ENCODE measurements around the gene ITCH.
"Not testable (repeated sequence)": the region's sequence is repeated elsewhere in the genome, so short reads cannot be mapped to it uniquely, and the experiment has no call there.

Gene ITCH

DNA sequence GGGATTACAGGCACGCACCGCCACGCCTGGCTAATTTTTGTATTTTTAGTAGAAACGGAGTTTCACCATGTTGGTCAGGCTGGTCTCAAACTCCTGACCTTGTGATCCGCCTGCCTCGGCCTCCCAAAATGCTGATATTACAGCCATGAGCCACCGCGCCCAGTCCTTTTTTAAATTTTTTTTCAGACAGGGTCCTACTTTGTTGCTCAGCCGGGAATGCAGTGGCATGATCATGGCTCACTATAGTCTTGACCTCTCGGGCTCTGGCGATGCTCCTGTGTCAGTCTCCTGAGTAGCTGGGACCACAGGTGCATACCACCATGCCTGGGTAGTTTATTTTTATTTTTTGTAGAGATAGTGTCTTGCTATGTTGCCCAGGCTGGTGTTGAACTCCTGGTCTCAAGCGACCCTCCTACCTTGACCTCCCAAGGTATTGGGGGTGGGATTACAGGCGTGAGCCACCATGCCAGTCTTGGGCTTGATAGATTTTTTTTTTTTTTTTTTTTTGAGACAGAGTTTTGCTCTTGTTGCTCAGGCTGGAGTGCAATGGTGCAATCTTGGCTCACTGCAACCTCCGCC lies 19.9 kb downstream of the ITCH start:
- FAIRE-seq, result not testable (repeated sequence)

- no peak for FAIRE-seq
Observed at GRCh38 chr20:34385464-34385863, 22.4 kb downstream of the ITCH start.

DNA sequence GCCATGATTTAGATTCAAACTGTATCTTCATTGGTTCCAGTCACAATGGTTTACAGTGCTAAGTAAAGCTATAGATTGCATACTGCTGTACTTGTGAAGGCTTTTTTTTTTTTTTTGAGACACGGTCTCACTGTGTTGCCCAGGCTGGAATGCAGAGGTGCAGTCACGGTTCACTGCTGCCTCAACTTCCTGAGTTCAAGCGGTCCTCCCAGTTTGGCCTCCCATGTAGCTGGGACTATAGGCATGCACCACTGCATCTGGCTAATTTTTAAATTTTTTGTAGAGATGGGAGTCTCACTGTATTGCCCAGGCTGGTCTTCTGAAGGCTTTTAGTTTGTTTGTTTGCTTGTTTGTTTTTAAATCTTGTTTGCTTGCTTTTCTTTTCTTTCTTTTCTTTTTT lies 24.9 kb downstream of the ITCH start:
- FAIRE-seq, result no peak

DNA sequence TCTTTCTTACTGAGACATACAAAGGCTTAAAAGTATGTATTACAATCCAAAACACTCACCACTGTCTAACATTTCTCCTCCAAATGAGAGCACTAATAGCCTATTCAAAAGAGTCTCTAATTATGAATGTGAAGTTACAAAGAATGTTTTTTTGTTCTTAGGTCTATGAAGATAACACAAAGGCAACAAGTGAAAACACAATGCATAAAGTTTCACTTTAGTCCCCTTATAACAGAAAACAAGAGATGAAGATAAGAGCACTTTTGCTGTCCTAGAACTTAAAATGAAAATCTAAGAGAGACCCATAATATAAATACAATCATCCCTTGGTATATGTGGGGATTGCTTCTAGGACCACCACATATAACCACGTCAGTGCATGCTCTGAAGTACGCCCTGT lies 25.6 kb downstream of the ITCH start:
- FAIRE-seq, result no peak

- no peak for FAIRE-seq
Observed at GRCh38 chr20:34389206-34389953, 26.3 kb downstream of the ITCH start.

- FAIRE-seq, result no peak
Observed at GRCh38 chr20:34389954-34390555, 27.0 kb downstream of the ITCH start.

DNA sequence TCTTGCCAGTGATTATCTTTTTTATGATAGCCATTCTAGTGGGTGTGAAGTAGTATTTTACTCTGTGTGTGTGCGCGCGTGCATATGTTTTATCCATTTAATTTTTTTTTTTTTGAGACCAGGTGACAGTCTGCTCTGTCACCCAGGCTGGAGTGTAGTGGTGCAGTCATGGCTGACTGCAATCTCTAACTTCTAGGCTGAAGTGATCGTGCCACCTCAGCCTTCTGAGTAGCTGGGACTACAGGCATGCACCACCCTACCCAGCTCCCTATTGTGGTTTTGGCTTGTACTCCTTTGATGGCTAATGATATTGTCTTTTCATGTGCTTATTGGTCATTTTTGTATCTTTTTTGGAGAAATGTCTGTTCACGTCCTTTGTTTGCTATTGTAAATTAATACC lies 33.3 kb downstream of the ITCH start:
- no peak for FAIRE-seq

DNA sequence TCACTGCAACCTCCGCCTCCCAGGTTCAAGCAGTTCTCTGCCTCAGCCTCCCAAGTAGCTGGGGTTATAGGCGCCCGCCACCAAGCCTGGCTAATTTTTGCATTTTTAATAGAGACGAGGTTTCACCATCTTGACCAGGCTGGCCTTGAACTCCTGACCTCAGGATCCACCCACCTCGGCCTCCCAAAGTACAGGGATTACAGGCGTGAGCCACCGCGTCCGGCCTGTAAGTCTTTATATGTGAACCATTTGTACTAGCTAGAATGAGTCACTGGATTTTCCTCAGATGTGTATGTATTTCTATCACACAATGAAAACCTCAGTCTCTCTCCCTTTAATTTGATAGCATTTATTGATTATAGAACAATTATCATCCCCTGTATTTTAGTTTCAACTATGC lies 34.0 kb downstream of the ITCH start:
- no peak for FAIRE-seq

DNA sequence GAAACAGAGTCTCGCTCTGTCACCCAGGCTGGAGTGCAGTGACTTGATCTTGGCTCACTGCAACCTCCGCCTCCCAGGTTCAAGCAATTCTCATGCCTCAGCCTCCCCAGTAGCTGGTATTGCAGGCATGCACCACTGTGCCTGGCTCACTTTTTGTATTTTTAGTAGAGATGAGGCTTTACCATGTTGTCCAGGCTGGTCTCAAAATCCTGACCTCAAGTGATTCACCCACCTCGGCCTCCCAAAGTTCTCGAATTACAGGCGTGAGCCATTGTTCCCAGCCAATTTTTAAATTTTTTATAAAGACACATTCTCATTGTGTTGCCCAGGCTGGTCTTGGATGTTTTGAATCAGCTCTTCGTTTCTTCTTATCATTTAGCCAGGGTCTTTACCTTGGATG lies 37.7 kb downstream of the ITCH start:
- FAIRE-seq, result not testable (repeated sequence)

DNA sequence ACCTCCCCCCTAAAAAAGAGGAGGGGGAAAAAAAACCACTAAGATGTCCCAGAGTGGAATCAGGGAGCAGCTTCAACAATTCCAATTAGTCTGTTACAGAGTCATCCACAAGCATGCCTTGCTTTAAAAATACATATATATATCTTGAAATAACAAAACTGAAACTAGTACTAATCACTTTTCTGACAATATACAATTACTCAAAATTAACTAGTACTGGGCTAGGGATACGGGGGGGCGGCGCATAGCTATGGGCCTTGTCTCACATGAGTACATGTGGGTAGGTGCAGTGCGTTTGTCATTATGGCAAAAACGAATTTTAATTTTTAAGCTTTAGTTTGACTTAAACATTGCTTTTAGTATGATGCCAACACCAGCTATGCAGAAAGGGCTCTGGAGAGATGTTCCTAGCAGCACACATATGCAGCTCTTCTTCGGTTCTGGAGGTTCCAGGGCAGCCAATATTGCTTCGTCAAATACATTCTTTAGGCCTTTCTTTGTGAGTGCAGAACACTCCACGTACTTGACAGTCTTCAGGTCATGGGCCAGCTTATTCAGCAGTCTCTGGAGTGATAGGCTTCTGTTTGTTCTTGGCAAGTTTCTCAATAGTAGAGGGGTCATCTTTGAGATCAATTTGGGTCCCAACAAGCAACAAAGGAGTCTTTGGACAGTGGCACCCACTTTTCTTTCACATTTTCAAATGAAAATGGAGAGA lies 38.8 kb downstream of the ITCH start:
- no peak for FAIRE-seq

GRCh38 chr20:34402461-34402860 lies 39.4 kb downstream of the ITCH start:
- no peak for FAIRE-seq

- FAIRE-seq, result no peak
Observed at GRCh38 chr20:34403063-34403827, 40.2 kb downstream of the ITCH start.

DNA sequence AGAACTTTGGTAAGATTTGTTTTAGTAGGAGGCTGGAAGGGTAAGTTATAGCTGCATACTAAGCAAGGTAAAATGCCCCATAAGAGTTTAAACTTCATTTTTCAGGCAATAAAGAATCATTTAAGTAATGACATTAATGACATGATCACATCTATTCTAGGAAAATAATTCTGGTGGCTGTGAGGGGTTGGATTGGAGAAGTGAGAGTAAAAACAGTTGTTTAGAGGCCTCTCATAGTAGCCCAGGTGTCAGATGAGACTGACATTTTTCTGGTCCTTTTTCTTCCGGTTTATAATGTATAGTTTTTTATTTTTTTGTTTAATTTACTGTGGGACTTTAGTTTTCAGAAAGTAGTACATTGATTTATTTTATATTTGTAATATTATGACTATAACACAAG lies 40.8 kb downstream of the ITCH start:
- FAIRE-seq, result peak; percentile 45

GRCh38 chr20:34404803-34405202 lies 41.7 kb downstream of the ITCH start:
- no peak for FAIRE-seq

GRCh38 chr20:34405247-34405651 lies 42.2 kb downstream of the ITCH start:
- FAIRE-seq, result not testable (repeated sequence)

DNA sequence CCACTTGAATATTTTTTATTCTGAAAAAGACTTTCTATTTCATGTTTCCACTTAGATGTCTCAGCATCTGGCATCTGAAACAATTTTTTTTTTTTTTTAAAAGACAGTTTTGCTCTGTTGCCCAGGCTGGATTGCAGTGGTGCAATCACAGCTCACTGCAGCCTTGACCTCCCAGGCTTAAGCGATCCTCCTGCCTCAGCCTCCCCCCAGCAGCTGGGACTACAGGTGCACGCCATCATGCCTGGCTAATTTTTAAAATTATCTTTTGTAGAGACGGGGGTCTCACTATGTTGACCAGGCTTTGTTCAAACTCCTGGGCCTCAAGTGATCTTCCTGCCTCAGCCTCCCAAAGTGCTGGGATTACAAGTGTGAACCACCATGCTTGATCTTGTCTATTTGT lies 42.9 kb downstream of the ITCH start:
- FAIRE-seq, result not testable (repeated sequence)

DNA sequence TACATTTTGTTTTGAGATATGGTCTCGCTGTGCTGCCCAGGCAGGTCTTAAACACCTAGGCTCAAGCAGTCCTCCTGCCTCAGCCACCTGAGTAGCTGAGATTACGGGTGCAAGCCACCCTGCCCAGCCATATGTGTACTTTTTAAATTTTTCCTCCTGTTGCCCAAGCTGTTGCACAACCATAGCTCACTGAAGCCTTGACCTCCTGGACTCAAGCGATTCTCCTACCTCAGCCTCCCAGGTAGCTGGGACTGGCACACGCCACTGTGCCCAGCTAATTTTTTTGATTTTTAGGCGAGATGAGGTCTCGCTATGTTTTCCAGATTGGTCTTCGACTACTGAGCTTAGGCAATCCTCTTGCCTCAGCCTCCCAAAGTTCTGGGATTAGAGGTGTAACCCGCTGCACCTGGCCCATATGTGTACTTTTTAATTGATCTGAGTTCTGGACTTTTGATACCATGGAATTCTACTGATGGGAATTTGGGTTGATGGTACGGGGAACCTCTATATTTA lies 44.9 kb downstream of the ITCH start:
- FAIRE-seq, result no peak

- FAIRE-seq, result no peak
Observed at GRCh38 chr20:34410336-34410735, 47.3 kb downstream of the ITCH start.

- peak; percentile 70 for FAIRE-seq
Observed at GRCh38 chr20:34412453-34412852, 49.4 kb downstream of the ITCH start.

GRCh38 chr20:34414525-34414924 lies 51.5 kb downstream of the ITCH start:
- not testable (repeated sequence) for FAIRE-seq

DNA sequence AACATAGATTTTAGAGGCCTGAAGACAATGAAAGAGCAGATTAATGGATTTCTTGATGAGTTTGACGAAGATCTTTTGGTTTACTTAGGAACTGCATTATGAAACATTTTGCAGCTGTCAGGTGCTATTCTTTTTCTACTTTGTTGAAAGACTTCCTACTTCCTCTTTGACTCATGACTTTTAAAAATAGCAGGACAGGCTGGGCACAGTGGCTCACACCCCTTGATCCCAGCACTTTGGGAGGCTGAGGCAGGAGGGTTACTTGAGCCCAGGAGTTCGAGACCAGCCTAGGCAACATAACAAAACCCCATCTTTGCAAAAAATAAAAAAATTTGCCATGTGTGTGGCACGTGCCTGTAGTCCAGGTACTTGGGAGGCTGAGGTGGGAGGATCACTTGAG lies 52.0 kb downstream of the ITCH start:
- FAIRE-seq, result no peak

DNA sequence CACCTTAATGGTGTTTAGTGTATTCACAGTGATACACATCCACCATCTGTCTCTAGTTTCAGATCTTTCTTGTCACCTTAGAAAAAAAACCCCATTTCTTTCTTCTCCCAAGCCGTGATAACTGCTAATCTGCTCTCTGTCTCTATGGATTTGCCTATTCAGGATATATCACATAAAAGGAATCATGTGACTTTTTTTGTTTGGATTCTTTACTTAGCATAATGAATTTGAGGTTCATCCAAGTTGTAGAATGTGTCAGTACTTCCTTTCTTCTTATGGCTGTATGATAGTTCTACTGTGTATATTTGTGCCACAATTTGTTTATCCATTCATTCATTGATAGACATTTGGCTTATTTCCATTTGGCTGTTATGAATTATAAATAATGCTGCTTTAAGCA lies 57.1 kb downstream of the ITCH start:
- FAIRE-seq, result no peak

DNA sequence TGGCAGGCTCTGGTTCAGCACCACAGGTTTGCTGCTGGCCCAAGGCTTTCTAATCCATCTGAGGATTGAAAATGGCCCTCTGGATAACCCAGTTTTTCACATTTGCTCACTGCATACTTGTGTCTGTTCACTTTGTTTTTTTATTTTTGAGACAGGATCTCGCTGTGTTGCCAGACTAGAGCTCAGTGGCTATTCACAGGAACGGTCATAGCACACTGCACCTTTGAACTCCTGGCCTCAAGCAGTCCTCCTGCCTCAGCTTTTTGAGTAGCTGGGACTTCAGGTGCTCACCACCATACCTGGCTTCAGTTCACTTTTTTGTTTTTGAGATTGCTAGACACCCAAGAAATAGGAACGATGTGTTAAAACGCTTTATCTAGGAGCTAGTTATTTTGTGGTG lies 57.9 kb downstream of the ITCH start:
- no peak for FAIRE-seq
